Neutrophil (primary cell): ENCODE data around the gene PDZD7.

ENCODE experiments used
- H3K27ac ChIP-seq: fragments of 200-600 bp; sonication (generic); 2 replicates; pipeline ENCODE4 v1.5.1; 2016; ENCODE audit warnings: mild to moderate bottlenecking, moderate library complexity
- H3K27me3 ChIP-seq: fragments of 200-600 bp; sonication (generic); 2 replicates; pipeline ENCODE4 v1.6.0; 2016; ENCODE audit warnings: mild to moderate bottlenecking
- H3K36me3 ChIP-seq: fragments of 200-600 bp; sonication (generic); 2 replicates; pipeline ENCODE4 v1.5.1; 2017
- H3K4me1 ChIP-seq, 2 experiments: fragments of 200-600 bp in 1 of 2; sonication (generic) in 1 of 2; 1 replicate in 1 of 2; 2 replicates in 1 of 2; pipeline versions ENCODE4 v1.5.1 to v1.6.1; 2013 to 2016; ENCODE audit warnings: low read depth in 1 of 2, low read length in 1 of 2, mild to moderate bottlenecking in 1 of 2, moderate library complexity in 1 of 2; ENCODE audit not compliant: control insufficient read depth in 1 of 2, insufficient read depth in 1 of 2
- H3K4me3 ChIP-seq, 2 experiments: fragments of 200-600 bp in 1 of 2; sonication (generic) in 1 of 2; 1 replicate in 1 of 2; 2 replicates in 1 of 2; pipeline ENCODE4 v1.5.1; 2013 to 2016; ENCODE audit warnings: low read depth in 1 of 2, low read length in 1 of 2, mild to moderate bottlenecking in 1 of 2, moderate library complexity in 1 of 2
- H3K9me3 ChIP-seq: fragments of 200-600 bp; sonication (generic); 2 replicates; pipeline ENCODE4 v1.5.1; 2016
- TF ChIP-seq, protein P1 (sequence below): fragments of 200-600 bp; sonication (generic); IDR thresholded peaks from 2 replicates; pipeline ENCODE4 v1.5.1; 2016; ENCODE audit warnings: antibody characterized with exemption

PDZD7 gene

DNA sequence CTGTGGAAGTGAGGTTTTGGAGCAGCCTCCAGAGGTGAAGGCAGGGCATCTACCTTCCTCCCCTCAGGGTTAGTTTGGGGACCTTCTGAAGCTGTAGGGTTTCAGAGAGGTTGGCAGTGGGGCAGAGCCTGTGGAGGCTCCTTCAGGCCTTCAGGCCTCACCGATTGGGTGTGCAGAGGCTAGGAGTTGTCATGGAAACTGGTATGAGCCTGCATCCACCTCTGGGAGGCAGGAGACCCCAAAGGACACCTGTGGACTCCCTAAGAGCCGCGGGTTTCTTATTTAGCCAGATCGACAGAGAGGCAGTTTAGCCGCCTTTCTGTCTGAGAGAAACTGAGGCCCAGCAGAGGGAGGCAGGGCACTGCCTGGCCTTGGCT, 29.3 kb downstream of the PDZD7 start:
- Histone ChIP-seq H3K27me3 (no peaks in the 10 kb centered on the region), H3K27ac (no peak overlapping the region), H3K4me1 (peaks cover 24 to 33% of the 10 kb centered on the region in 2 experiments), H3K9me3 (no peaks in the 10 kb centered on the region), H3K36me3 (peaks cover 11% of the 10 kb centered on the region), H3K4me3 (no peak overlapping the region)
- TF ChIP-seq, protein P1, sequence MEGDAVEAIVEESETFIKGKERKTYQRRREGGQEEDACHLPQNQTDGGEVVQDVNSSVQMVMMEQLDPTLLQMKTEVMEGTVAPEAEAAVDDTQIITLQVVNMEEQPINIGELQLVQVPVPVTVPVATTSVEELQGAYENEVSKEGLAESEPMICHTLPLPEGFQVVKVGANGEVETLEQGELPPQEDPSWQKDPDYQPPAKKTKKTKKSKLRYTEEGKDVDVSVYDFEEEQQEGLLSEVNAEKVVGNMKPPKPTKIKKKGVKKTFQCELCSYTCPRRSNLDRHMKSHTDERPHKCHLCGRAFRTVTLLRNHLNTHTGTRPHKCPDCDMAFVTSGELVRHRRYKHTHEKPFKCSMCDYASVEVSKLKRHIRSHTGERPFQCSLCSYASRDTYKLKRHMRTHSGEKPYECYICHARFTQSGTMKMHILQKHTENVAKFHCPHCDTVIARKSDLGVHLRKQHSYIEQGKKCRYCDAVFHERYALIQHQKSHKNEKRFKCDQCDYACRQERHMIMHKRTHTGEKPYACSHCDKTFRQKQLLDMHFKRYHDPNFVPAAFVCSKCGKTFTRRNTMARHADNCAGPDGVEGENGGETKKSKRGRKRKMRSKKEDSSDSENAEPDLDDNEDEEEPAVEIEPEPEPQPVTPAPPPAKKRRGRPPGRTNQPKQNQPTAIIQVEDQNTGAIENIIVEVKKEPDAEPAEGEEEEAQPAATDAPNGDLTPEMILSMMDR: no peak

DNA sequence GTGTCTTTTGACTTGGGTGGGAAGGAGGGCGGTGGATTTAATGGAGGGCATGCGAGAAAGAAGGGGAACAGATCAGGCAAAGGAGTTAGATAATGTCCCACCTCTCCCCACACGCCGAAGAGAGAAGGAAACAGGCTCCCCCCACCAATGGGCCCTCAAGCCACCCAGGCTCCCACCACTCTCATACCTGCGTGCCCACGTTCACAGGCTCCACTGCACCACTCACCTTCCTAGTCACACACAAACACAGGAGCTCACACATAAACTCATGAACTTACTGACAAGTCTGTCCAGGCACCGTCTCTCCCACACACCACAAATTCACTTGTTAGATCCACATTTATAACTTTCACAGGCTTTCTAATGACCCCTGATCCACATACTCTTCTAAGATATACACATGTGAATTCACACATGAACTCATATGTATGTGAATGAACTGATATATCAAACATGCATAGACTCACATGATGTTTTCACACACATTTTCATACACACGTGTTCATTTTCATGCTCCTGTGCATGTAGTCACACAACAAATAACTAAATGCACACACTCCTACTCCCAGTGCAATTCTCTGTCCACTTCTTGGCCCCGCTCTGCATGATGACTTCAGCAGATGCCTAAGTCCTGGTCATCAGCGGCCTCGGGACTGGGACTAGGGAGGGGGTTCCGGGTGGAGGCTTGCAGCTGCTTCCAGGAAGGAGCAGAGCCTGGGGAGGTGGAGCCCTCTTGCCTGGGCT, 29.8 kb downstream of the PDZD7 start:
- TF ChIP-seq, protein P1: no peak
- Histone ChIP-seq H3K4me3 (no peak overlapping the region), H3K27ac (no peak overlapping the region), H3K36me3 (peaks cover 9% of the 10 kb centered on the region), H3K27me3 (no peaks in the 10 kb centered on the region), H3K9me3 (no peaks in the 10 kb centered on the region), H3K4me1 (peaks cover 28 to 38% of the 10 kb centered on the region in 2 experiments)

DNA sequence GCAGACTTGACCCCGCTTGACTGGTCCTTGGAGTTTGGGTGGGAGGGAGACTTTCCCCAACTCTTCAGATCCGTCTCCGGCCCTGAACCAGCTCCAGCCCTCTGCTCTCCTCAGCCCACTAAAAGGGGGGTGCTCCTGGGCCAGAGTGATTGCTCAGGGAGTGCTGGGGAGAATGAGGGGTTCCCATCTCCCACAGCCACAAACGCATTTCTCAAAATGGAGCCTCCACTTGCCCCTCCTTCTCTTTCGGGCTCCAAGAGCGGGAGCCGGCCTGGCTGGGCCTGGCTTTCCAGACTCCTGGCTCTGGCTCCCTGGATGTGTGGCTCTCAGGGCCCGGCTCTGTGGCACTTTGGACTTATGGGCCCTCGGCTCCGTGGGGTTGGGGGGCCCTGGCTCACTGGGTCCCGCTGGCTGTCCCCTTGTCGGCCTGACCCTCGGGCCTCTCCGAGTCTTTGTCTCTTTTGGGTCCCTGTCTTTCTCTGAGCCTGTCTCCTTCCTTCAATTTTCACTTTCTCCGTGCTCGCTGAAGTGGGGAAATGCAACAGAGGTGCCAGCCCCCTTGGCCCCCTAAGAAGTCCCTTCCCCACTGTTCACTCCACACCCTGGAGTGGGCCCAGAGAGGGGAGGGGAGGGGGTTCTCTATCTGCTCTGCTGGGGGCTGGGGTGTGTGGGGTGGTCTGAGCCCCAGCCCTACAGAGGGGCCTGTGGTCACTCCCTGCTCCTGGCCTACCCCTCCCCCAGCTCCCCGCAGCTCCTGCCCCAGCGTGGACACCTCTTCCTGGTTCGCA, 30.6 kb downstream of the PDZD7 start:
- TF ChIP-seq, protein P1: no peak
- Histone ChIP-seq H3K27me3 (no peaks in the 10 kb centered on the region), H3K4me1 (peaks cover 28 to 38% of the 10 kb centered on the region in 2 experiments), H3K36me3 (peaks cover 3% of the 10 kb centered on the region), H3K9me3 (no peaks in the 10 kb centered on the region), H3K27ac (no peak overlapping the region), H3K4me3 (peak overlapping the region; percentile 91 to 94)

GRCh38 chr10:100999742-101000126, 31.2 kb downstream of the PDZD7 start, which contains the start of gene LZTS2:
TSS of gene LZTS2 (plus strand) at chr10:100999808. CDS start at chr10:101002539, 2,731 bp downstream.
- H3K9me3 ChIP-seq: no peaks in the 10 kb centered on the region
- H3K27ac ChIP-seq: peak within 1 kb of the TSS; percentile 58
- H3K4me1 ChIP-seq: peaks cover 28 to 38% of the 10 kb centered on the region in 2 experiments
- H3K36me3 ChIP-seq: no peaks in the 10 kb centered on the region
- H3K4me3 ChIP-seq: peak within 1 kb of the TSS; percentile 91 to 94
- no peaks in the 10 kb centered on the region for H3K27me3 ChIP-seq
- TF ChIP-seq, protein P1: no peak

GRCh38 chr10:100998991-100999741, 31.8 kb downstream of the PDZD7 start:
- peak overlapping the region; percentile 58 for H3K27ac ChIP-seq
- no peaks in the 10 kb centered on the region for H3K36me3 ChIP-seq
- peak overlapping the region; percentile 91 to 94 for H3K4me3 ChIP-seq
- TF ChIP-seq, protein P1: peak; percentile 98
- no peaks in the 10 kb centered on the region for H3K9me3 ChIP-seq
- peaks cover 28 to 38% of the 10 kb centered on the region in 2 experiments for H3K4me1 ChIP-seq
- H3K27me3 ChIP-seq: no peaks in the 10 kb centered on the region
